Body of pancreas (tissue), 4 donors: ENCODE results near the gene ARHGEF17.

Experiments used
- POLR2A ChIP-seq, 3 donors: fragments of 450-650 bp; IDR thresholded peaks; one replicate each; pipeline ENCODE4 v1.6.1; 2016; ENCODE audit warnings: antibody characterized with exemption in 3 of 3, mild to moderate bottlenecking in 2 of 3
- TF ChIP-seq, protein P1 (sequence below), 7 experiments: fragments of 450-650 bp in 4 of 7; fragments of 200-600 bp in 3 of 7; sonication (generic) in 3 of 7; IDR thresholded peaks; one replicate each; pipeline ENCODE4 v1.5.1; 2016 to 2019; ENCODE audit warnings: antibody characterized with exemption in 7 of 7

DNA sequence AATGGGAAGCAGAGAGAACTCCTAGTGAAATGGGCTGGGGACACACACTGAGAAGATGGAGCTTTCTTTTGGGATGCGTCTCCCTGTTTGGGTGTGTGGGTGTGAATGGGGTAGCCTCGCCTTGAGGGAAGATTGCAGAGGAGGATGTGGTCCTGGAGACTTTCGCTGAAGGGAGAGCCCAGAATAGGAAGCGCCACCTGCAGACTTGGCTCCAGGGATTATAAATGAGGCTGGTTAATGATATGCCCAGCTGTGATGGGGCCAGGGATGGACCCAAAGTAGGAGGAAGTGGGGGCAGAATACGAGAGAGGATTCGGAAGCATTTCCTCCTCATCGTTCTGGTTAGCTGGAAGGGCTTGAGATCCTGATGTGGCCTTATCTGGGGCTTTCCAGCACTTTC is 81.8 kb downstream of the ARHGEF17 start:
- TF ChIP-seq, protein P1, sequence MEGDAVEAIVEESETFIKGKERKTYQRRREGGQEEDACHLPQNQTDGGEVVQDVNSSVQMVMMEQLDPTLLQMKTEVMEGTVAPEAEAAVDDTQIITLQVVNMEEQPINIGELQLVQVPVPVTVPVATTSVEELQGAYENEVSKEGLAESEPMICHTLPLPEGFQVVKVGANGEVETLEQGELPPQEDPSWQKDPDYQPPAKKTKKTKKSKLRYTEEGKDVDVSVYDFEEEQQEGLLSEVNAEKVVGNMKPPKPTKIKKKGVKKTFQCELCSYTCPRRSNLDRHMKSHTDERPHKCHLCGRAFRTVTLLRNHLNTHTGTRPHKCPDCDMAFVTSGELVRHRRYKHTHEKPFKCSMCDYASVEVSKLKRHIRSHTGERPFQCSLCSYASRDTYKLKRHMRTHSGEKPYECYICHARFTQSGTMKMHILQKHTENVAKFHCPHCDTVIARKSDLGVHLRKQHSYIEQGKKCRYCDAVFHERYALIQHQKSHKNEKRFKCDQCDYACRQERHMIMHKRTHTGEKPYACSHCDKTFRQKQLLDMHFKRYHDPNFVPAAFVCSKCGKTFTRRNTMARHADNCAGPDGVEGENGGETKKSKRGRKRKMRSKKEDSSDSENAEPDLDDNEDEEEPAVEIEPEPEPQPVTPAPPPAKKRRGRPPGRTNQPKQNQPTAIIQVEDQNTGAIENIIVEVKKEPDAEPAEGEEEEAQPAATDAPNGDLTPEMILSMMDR (IDR thresholded peaks at IDR 0.05), result no peak
- TF ChIP-seq POLR2A (IDR thresholded peaks at IDR 0.05), result no peak
